Lung (tissue), 12 donors: ENCODE data around the gene DDX51. TPM values are rescaled to one million over a fixed set of nuclear protein-coding genes. Genes with fewer than 3 reads are reported as not detected.

ENCODE experiments used
- ATAC-seq: fragments of 200-7000 bp; cut with Tn5 transposase; one replicate; pipeline ENCODE4 v1.9.1; 2020; ENCODE audit warnings: moderate number of reproducible peaks; ENCODE audit not compliant: insufficient read depth, low FRiP score
- DNase-seq, 3 donors: peaks; one replicate each; pipeline ENCODE4 v3.0.0-alpha.2; 2013 to 2017
- H3K27ac ChIP-seq, 2 donors: one replicate each; pipeline ENCODE4 v1.5.1; 2013; ENCODE audit warnings: mild to moderate bottlenecking in 2 of 2, moderate library complexity in 2 of 2, control low read depth in 1 of 2, inconsistent platforms in 1 of 2, low read depth in 1 of 2, low read length in 1 of 2
- H3K27me3 ChIP-seq, 3 donors: one replicate each; pipeline ENCODE4 v1.5.1; 2013; ENCODE audit warnings: low read length in 2 of 3; ENCODE audit not compliant: control insufficient read depth in 3 of 3, insufficient read depth in 3 of 3
- H3K36me3 ChIP-seq, 4 donors: one replicate each; pipeline ENCODE4 v1.5.1; 2013; ENCODE audit warnings: low read length in 4 of 4, mild to moderate bottlenecking in 1 of 4, moderate library complexity in 1 of 4; ENCODE audit not compliant: control insufficient read depth in 4 of 4, insufficient read depth in 4 of 4
- H3K4me1 ChIP-seq, 5 donors: one replicate each; pipeline ENCODE4 v1.5.1; 2013; ENCODE audit warnings: low read length in 5 of 5, mild to moderate bottlenecking in 2 of 5, moderate library complexity in 1 of 5; ENCODE audit not compliant: control insufficient read depth in 5 of 5, insufficient read depth in 5 of 5
- H3K4me3 ChIP-seq: one replicate; pipeline ENCODE4 v1.5.1; 2013; ENCODE audit warnings: mild to moderate bottlenecking, control low read depth, moderate library complexity
- H3K9ac ChIP-seq, 2 donors: one replicate each; pipeline ENCODE4 v1.5.1; 2013; ENCODE audit warnings: low read length in 2 of 2, control low read depth in 1 of 2; ENCODE audit not compliant: insufficient read depth in 1 of 2
- H3K9me3 ChIP-seq, 4 donors: one replicate each; pipeline ENCODE4 v1.5.1; 2013; ENCODE audit warnings: low read length in 3 of 4, mild to moderate bottlenecking in 1 of 4, moderate library complexity in 1 of 4; ENCODE audit not compliant: control insufficient read depth in 4 of 4, insufficient read depth in 3 of 4
- WGBS, 2 donors: extraction: QIAGEN DNeasy Blood & Tissue Kit; methylation state at CpG; one replicate each; pipeline ENCODE4 v1.1.7; 2013; 5-methylcytosine and 5-hydroxymethylcytosine counted together
- polyA plus RNA-seq, 2 donors: library from polyadenylated mRNA; stranded (reverse); fragments of 200-250 nt; gene quantifications; one replicate each; pipeline ENCODE4 v1.2.1, GENCODE V29; 2013
- total RNA-seq, 2 donors: library from RNA; depleted of rRNA in 1 of 2; stranded (reverse); fragments of >200 nt in 1 of 2; gene quantifications; one replicate each; pipeline ENCODE4 v1.2.1, GENCODE V29; 2014 to 2021
- TF ChIP-seq, protein P1 (sequence below): IDR thresholded peaks from 2 replicates; pipeline ENCODE4 v1.5.1; 2012; ENCODE audit warnings: mild to moderate bottlenecking; ENCODE audit errors: control extremely low read depth, extremely low read depth
- donor health status: control.
- donor health status: control.
- donor health status: Bipolar disorder and iron deficiency.
- donor health status: healthy.
- donor health status: DM: yes; HTN: yes; CAD: no.

DDX51 gene
- total and polyA plus RNA-seq, 4 donors = 15.0 to 25.9 (median 17.2) TPM

- Histone ChIP-seq H3K36me3 (no peaks in the 10 kb centered on the region), H3K4me1 (peaks cover 0 to 9% (median 2%) of the 10 kb centered on the region in 5 donors), H3K27ac (no peak overlapping the region), H3K9ac (no peak overlapping the region), H3K9me3 (peaks cover 0 to 2% (median 0%) of the 10 kb centered on the region in 4 donors), H3K27me3 (peaks cover 0 to 12% (median 11%) of the 10 kb centered on the region in 3 donors), H3K4me3 (no peak overlapping the region)
- TF ChIP-seq, protein P1, sequence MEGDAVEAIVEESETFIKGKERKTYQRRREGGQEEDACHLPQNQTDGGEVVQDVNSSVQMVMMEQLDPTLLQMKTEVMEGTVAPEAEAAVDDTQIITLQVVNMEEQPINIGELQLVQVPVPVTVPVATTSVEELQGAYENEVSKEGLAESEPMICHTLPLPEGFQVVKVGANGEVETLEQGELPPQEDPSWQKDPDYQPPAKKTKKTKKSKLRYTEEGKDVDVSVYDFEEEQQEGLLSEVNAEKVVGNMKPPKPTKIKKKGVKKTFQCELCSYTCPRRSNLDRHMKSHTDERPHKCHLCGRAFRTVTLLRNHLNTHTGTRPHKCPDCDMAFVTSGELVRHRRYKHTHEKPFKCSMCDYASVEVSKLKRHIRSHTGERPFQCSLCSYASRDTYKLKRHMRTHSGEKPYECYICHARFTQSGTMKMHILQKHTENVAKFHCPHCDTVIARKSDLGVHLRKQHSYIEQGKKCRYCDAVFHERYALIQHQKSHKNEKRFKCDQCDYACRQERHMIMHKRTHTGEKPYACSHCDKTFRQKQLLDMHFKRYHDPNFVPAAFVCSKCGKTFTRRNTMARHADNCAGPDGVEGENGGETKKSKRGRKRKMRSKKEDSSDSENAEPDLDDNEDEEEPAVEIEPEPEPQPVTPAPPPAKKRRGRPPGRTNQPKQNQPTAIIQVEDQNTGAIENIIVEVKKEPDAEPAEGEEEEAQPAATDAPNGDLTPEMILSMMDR = no peak
- 77 to 81% methylated on average over 7 of the region's 7 CpGs for WGBS, 2 donors
- DNase-seq (no peak), ATAC-seq (no peak)
Observed at GRCh38 chr12:132164426-132164825, 20.3 kb upstream of the DDX51 start.

DNA sequence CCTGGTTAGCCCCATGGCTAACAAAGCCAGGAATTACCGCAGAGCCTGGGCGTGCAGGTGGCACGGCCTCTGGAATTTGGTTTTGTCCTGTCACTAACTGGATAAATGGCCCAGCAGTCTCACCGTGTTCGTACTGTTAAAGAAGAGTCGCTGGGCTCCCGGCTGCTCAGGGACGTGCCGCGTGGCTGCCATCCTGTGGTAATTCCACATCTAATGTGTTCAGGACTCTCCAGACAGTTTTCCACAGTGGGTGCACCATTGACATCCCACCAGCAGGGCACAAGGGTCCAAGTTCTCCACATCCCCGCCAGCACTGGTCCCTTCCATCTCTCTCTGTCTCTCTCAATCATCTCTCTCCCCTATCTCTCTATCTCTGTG is 19.8 kb upstream of the DDX51 start:
- no peak for DNase-seq

GRCh38 chr12:132163041-132163910 is 19.2 kb upstream of the DDX51 start:
- Histone ChIP-seq H3K36me3 (peaks cover 0 to under 1% (median under 1%) of the 10 kb centered on the region in 4 donors), H3K27ac (no peak overlapping the region), H3K27me3 (peaks cover 0 to 12% (median 11%) of the 10 kb centered on the region in 3 donors), H3K9me3 (peaks cover 0 to 2% (median 0%) of the 10 kb centered on the region in 4 donors), H3K4me1 (peaks cover 0 to 9% (median 3%) of the 10 kb centered on the region in 5 donors), H3K9ac (no peak overlapping the region), H3K4me3 (no peak overlapping the region)
- no peak for DNase-seq
- WGBS, 2 donors = 52 to 58% methylated on average over 25 to 26 of the region's 26 CpGs
- TF ChIP-seq, protein P1 = no peak
- no peak for ATAC-seq

More for the DNA sequence above, 19.8 kb upstream of the DDX51 start:
- no peak for ATAC-seq
- no peaks in the 10 kb centered on the region for H3K36me3 ChIP-seq
- H3K27me3 ChIP-seq = peaks cover 0 to 12% (median 11%) of the 10 kb centered on the region in 3 donors
- no peak overlapping the region for H3K9ac ChIP-seq
- peaks cover 0 to 2% (median 0%) of the 10 kb centered on the region in 4 donors for H3K9me3 ChIP-seq
- no peak overlapping the region for H3K4me3 ChIP-seq
- peaks cover 0 to 9% (median 2%) of the 10 kb centered on the region in 5 donors for H3K4me1 ChIP-seq
- no peak overlapping the region for H3K27ac ChIP-seq
- WGBS, 2 donors = 58 to 70% methylated on average over 11 of the region's 11 CpGs
- TF ChIP-seq, protein P1 = no peak
